Neuronal stem cell (in vitro differentiated cells): ENCODE results near the gene MARCKSL1.

ENCODE experiments used
- DNase-seq: peaks from one replicate; pipeline ENCODE4 v3.0.0-alpha.2; 2013; ENCODE audit warnings: low spot score
- H2AFZ ChIP-seq: one replicate; pipeline ENCODE4 v1.6.1; 2013; ENCODE audit warnings: mild to moderate bottlenecking, low read length, inconsistent platforms
- H2AK5ac ChIP-seq: 2 replicates; pipeline ENCODE4 v1.6.1; 2013; ENCODE audit warnings: low read depth, mild to moderate bottlenecking, inconsistent platforms, low read length, moderate library complexity, mixed read lengths
- H2BK120ac ChIP-seq: 2 replicates; pipeline ENCODE4 v1.6.1; 2013; ENCODE audit warnings: low read depth, mild to moderate bottlenecking, inconsistent platforms, low read length, moderate library complexity, mixed read lengths
- H2BK12ac ChIP-seq: one replicate; pipeline ENCODE4 v1.6.1; 2013; ENCODE audit warnings: low read length, inconsistent platforms
- H2BK15ac ChIP-seq: 2 replicates; pipeline ENCODE4 v1.6.1; 2013; ENCODE audit warnings: mild to moderate bottlenecking, low read length, inconsistent platforms, mixed read lengths
- H2BK5ac ChIP-seq: one replicate; pipeline ENCODE4 v1.6.1; 2013; ENCODE audit warnings: inconsistent platforms, mild to moderate bottlenecking, low read length, moderate library complexity
- H3K14ac ChIP-seq: one replicate; pipeline ENCODE4 v1.6.1; 2013; ENCODE audit warnings: low read length, inconsistent platforms
- H3K18ac ChIP-seq: 2 replicates; pipeline ENCODE4 v1.6.1; 2013; ENCODE audit warnings: low read length, inconsistent platforms
- H3K23ac ChIP-seq: 2 replicates; pipeline ENCODE4 v1.6.1; 2013; ENCODE audit warnings: low read depth, mild to moderate bottlenecking, mixed read lengths, low read length, inconsistent platforms; ENCODE audit not compliant: poor library complexity
- H3K27ac ChIP-seq: replicated peaks from 3 replicates; pipeline ENCODE4 v1.5.1; 2013; ENCODE audit warnings: low read length, inconsistent platforms
- H3K27me3 ChIP-seq, 3 experiments: 2 replicates each; pipeline ENCODE4 v1.6.1; 2013; ENCODE audit warnings: low read length in 3 of 3, mild to moderate bottlenecking in 2 of 3, inconsistent platforms in 1 of 3, low read depth in 1 of 3, mixed read lengths in 1 of 3, moderate library complexity in 1 of 3; ENCODE audit not compliant: control insufficient read depth in 3 of 3, insufficient read depth in 3 of 3
- H3K36me3 ChIP-seq, 2 donors: replicated peaks in 1 of 2; 2 replicates each; pipeline ENCODE4 v1.6.1; 2013; ENCODE audit warnings: low read length in 2 of 2; ENCODE audit not compliant: control insufficient read depth in 2 of 2, insufficient read depth in 2 of 2
- H3K4ac ChIP-seq: 2 replicates; pipeline ENCODE4 v1.6.1; 2013; ENCODE audit warnings: inconsistent platforms, mild to moderate bottlenecking, low read length, moderate library complexity
- H3K4me1 ChIP-seq, 2 donors: 1 replicate in 1 of 2; 2 replicates in 1 of 2; pipeline ENCODE4 v1.6.1; 2013; ENCODE audit warnings: low read length in 2 of 2, low read depth in 1 of 2; ENCODE audit not compliant: control insufficient read depth in 2 of 2, insufficient read depth in 1 of 2
- H3K4me2 ChIP-seq: one replicate; pipeline ENCODE4 v1.6.1; 2013; ENCODE audit warnings: mild to moderate bottlenecking, low read length, inconsistent platforms; ENCODE audit not compliant: insufficient read depth, poor library complexity, severe bottlenecking
- H3K4me3 ChIP-seq, 2 donors: 2 replicates each; pipeline ENCODE4 v1.5.1; 2013; ENCODE audit warnings: low read length in 2 of 2, mild to moderate bottlenecking in 2 of 2, inconsistent platforms in 1 of 2, moderate library complexity in 1 of 2
- H3K79me1 ChIP-seq: one replicate; pipeline ENCODE4 v1.6.1; 2013; ENCODE audit warnings: low read depth, mild to moderate bottlenecking, inconsistent platforms, low read length, moderate library complexity
- H3K9ac ChIP-seq: one replicate; pipeline ENCODE4 v1.6.1; 2013; ENCODE audit warnings: mild to moderate bottlenecking, low read depth, low read length, inconsistent platforms; ENCODE audit not compliant: poor library complexity
- H3K9me3 ChIP-seq, 2 donors: replicated peaks in 1 of 2; 2 replicates each; pipeline versions ENCODE3 to v1.6.1; 2013; ENCODE audit warnings: low read length in 2 of 2, mild to moderate bottlenecking in 2 of 2, inconsistent platforms in 1 of 2, low read depth in 1 of 2, mixed read lengths in 1 of 2, moderate library complexity in 1 of 2; ENCODE audit not compliant: control insufficient read depth in 2 of 2, insufficient read depth in 1 of 2
- H4K8ac ChIP-seq: one replicate; pipeline ENCODE4 v1.6.1; 2013; ENCODE audit warnings: low read depth, mild to moderate bottlenecking, inconsistent platforms, low read length, moderate library complexity
- H4K91ac ChIP-seq: one replicate; pipeline ENCODE4 v1.6.1; 2013; ENCODE audit warnings: low read length, low read depth, mild to moderate bottlenecking, inconsistent platforms; ENCODE audit not compliant: poor library complexity
- WGBS, 2 donors: extraction: QIAGEN DNeasy Blood & Tissue Kit; methylation state at CpG; one replicate each; pipeline ENCODE4 v1.1.7; 2013; ENCODE audit warnings: missing lambda C conversion rate in 2 of 2, mixed read lengths in 1 of 2; ENCODE audit not compliant: insufficient read length in 2 of 2, insufficient replicate concordance in 1 of 2; ENCODE audit errors: extremely low coverage in 2 of 2; 5-methylcytosine and 5-hydroxymethylcytosine counted together

The MARCKSL1 gene

DNA sequence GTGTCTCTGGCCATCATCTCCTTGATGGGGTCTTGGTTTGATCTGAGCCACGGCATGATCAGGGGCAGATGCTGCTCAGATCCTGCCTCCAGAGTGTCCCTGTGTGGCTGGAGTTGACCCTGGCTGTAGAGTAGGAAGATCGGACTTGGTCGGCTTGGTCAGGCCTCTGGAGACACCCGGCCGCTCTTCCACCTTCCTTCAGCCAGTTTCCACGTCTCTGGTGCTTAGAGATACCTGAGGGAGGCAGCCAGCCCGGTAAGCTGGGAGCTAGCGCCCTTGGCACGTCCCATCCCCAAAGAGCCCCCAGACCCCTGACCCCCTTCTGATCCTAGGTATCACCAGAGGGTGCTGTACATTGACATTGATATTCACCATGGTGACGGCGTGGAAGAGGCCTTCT, 8.8 kb downstream of the MARCKSL1 start:
- Histone ChIP-seq H3K36me3 (peaks cover 41 to 87% of the 10 kb centered on the region in 2 donors), H2BK15ac (no peak overlapping the region)

DNA sequence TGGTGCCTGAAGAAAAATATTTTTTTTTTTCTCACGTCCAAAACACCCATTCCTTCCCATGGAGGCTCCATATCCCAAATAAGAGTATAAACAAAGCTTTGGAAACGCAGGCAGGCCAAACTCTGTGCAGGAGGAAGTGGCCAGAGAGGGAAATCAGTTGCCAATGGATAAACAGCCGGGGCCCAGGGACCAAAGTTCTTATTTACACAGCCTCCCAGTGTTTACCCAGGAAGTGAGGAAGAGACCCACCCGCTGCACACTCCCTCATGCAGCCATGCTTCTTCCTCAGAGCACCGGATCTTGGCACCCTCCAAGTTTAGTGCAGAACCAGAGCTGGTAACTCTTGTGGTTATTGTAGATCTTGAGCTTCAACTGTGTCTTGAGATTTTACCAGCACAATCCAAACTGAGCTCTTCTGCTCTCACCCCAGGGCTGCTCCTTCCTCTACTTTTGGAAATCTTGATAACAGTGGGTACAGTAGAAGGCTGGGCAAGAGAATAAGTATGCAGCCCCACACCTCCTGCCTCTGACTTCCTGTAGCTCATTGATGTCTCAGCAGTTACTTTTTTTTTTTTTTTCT, 14.2 kb downstream of the MARCKSL1 start:
- H2BK15ac ChIP-seq = no peak overlapping the region
- H3K18ac ChIP-seq = no peak overlapping the region
- no peak overlapping the region for H2BK5ac ChIP-seq
- WGBS, 2 donors = no CpG with 5 or more reads among the region's 5 CpGs
- no peak for DNase-seq
- no peak overlapping the region for H3K4me2 ChIP-seq
- H2BK12ac ChIP-seq = no peak overlapping the region
- H2AK5ac ChIP-seq = no peak overlapping the region
- no peak overlapping the region for H3K14ac ChIP-seq
- H3K4me1 ChIP-seq = no peaks in the 10 kb centered on the region
- H3K27me3 ChIP-seq = no peaks in the 10 kb centered on the region
- no peak overlapping the region for H4K91ac ChIP-seq
- H3K4ac ChIP-seq = no peak overlapping the region
- no peak overlapping the region for H2AFZ ChIP-seq
- no peak overlapping the region for H3K23ac ChIP-seq
- no peaks in the 10 kb centered on the region for H3K79me1 ChIP-seq
- no peak overlapping the region for H3K27ac ChIP-seq
- no peak overlapping the region for H4K8ac ChIP-seq
- H3K4me3 ChIP-seq = no peak overlapping the region
- H3K9ac ChIP-seq = no peak overlapping the region
- H3K36me3 ChIP-seq = peaks cover 5 to 79% of the 10 kb centered on the region in 2 donors
- H2BK120ac ChIP-seq = no peak overlapping the region
- H3K9me3 ChIP-seq = no peaks in the 10 kb centered on the region

More for the DNA sequence above, 8.8 kb downstream of the MARCKSL1 start:
- H3K4me1 ChIP-seq = no peaks in the 10 kb centered on the region
- no peak overlapping the region for H3K4ac ChIP-seq
- no peak for DNase-seq
- no peak overlapping the region for H4K8ac ChIP-seq
- H2AFZ ChIP-seq = no peak overlapping the region
- H2BK5ac ChIP-seq = no peak overlapping the region
- no peak overlapping the region for H3K4me2 ChIP-seq
- no peak overlapping the region for H2AK5ac ChIP-seq
- H3K4me3 ChIP-seq = no peak overlapping the region
- H3K23ac ChIP-seq = peak overlapping the region; percentile 68
- peaks cover 0 to 2% of the 10 kb centered on the region in 2 donors for H3K9me3 ChIP-seq
- WGBS, 2 donors = no CpG with 5 or more reads among the region's 11 CpGs
- H4K91ac ChIP-seq = no peak overlapping the region
- H3K27ac ChIP-seq = no peak overlapping the region
- no peak overlapping the region for H3K9ac ChIP-seq
- no peaks in the 10 kb centered on the region for H3K27me3 ChIP-seq
- H3K14ac ChIP-seq = no peak overlapping the region
- H3K79me1 ChIP-seq = no peaks in the 10 kb centered on the region
- H2BK12ac ChIP-seq = no peak overlapping the region
- no peak overlapping the region for H2BK120ac ChIP-seq
- no peak overlapping the region for H3K18ac ChIP-seq

DNA sequence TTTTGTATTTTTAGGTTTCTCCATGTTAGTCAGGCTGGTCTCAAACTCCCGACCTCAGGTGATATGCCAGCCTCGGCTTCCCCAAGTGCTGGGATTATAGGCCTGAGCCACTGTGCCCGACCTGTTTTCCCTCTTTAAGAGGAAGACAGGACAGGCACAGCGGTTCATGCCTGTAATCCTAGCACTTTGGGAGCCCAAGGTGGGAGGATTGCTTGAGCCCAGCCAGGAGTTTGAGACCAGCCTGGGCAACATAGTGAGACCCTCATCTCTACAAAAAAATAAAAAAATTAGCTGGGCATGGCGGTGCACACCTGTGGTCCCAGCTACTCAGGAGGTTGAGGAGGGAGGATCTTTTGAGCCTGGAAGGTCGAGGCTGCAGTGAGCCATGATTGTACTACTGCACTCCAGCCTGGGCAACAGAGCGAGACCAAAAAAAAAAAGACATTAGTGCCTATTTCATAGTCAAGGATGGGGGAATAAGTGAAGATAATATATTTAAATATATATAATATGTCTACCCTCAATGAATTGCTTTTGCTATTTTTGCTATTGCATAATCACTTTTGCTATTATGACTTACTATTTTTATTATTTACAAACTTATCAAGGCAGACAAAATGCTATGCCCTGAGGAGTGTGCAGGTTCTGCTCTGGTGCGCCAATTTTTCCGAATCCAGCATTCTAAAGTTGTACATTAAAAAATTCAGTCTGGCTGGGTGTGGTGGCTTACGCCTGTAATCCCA, 17.7 kb downstream of the MARCKSL1 start:
- no peak overlapping the region for H2BK15ac ChIP-seq
- H3K9me3 ChIP-seq = no peaks in the 10 kb centered on the region
- H3K79me1 ChIP-seq = peaks cover 2% of the 10 kb centered on the region

DNA sequence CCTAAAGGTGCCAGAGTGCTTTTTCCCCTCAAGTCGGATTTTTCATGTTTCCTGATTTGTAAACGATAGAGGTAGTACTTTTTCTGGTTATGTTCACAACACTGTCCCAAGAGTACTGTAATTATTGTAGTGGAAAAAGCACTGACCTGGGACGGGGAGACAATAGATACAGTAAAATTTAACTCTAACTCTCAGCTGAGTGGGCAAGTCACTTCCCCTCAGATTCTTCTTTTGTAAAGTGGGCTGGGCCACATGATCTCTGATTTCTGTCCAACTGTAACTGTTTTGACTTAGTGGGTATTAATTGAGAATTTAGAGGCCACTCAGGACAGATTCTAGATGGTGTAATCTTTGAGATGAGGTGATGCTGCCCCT, 19.1 kb downstream of the MARCKSL1 start:
- no peaks in the 10 kb centered on the region for H3K9me3 ChIP-seq
- H2BK5ac ChIP-seq = no peak overlapping the region
- H3K9ac ChIP-seq = no peak overlapping the region
- H3K14ac ChIP-seq = no peak overlapping the region
- H3K36me3 ChIP-seq = peaks cover 6 to 54% of the 10 kb centered on the region in 2 donors
- H4K91ac ChIP-seq = no peak overlapping the region
- H2AFZ ChIP-seq = no peak overlapping the region
- no peak overlapping the region for H2AK5ac ChIP-seq
- H3K4me2 ChIP-seq = no peak overlapping the region
- no peak overlapping the region for H2BK15ac ChIP-seq
- no peak overlapping the region for H3K18ac ChIP-seq
- DNase-seq = no peak
- no peak overlapping the region for H2BK120ac ChIP-seq
- no peak overlapping the region for H3K27ac ChIP-seq
- H4K8ac ChIP-seq = no peak overlapping the region
- H3K4me3 ChIP-seq = no peak overlapping the region
- no CpG with 5 or more reads among the region's 3 CpGs for WGBS, 2 donors
- H3K79me1 ChIP-seq = peaks cover 2% of the 10 kb centered on the region
- no peak overlapping the region for H3K23ac ChIP-seq
- no peak overlapping the region for H2BK12ac ChIP-seq
- H3K4me1 ChIP-seq = no peaks in the 10 kb centered on the region
- H3K4ac ChIP-seq = no peak overlapping the region
- no peaks in the 10 kb centered on the region for H3K27me3 ChIP-seq

More for the DNA sequence above, 17.7 kb downstream of the MARCKSL1 start:
- H2BK5ac ChIP-seq = no peak overlapping the region
- H4K91ac ChIP-seq = no peak overlapping the region
- no peak overlapping the region for H3K4me3 ChIP-seq
- no peak overlapping the region for H3K9ac ChIP-seq
- H3K4me2 ChIP-seq = no peak overlapping the region
- no peak overlapping the region for H2AK5ac ChIP-seq
- no peaks in the 10 kb centered on the region for H3K27me3 ChIP-seq
- H3K14ac ChIP-seq = no peak overlapping the region
- no peak overlapping the region for H3K27ac ChIP-seq
- no peak overlapping the region for H2AFZ ChIP-seq
- H3K4me1 ChIP-seq = no peaks in the 10 kb centered on the region
- H3K36me3 ChIP-seq = peaks cover 6 to 61% of the 10 kb centered on the region in 2 donors
- no peak overlapping the region for H4K8ac ChIP-seq
- H3K23ac ChIP-seq = no peak overlapping the region
- no peak overlapping the region for H3K18ac ChIP-seq
- H3K4ac ChIP-seq = no peak overlapping the region
- no CpG with 5 or more reads among the region's 10 CpGs for WGBS, 2 donors
- no peak overlapping the region for H2BK120ac ChIP-seq
- DNase-seq = no peak
- no peak overlapping the region for H2BK12ac ChIP-seq
